ENCODE data around the gene QPRT. TPM values are rescaled to one million over a fixed set of nuclear protein-coding genes. Genes with fewer than 3 reads are reported as not detected.
A peak's percentile ranks its signal among the peaks of the same experiment; 100 is the strongest.
"Not testable (repeated sequence)": the region's sequence is repeated elsewhere in the genome, so short reads cannot be mapped to it uniquely, and the experiment has no call there.

QPRT gene
- total RNA-seq, 1 donor from 2014 or later: 20.7 TPM

GRCh38 chr16:29683543-29684090 is 4.6 kb downstream of the QPRT start:
- DNase-seq (ENCODE audit: low spot score): no peak
- Mint-ChIP-seq H3K27ac (ENCODE audit: unreplicated experiment) (no peak overlapping the region), H3K36me3 (ENCODE audit: low read depth) (no peaks in the 10 kb centered on the region)

GRCh38 chr16:29684679-29685078 is 5.7 kb downstream of the QPRT start:
- no peaks in the 10 kb centered on the region for H3K9me3 Mint-ChIP-seq (ENCODE audit: low read depth)
- H3K27me3 Mint-ChIP-seq (ENCODE audit: low read depth): no peaks in the 10 kb centered on the region
- H3K4me1 Mint-ChIP-seq (ENCODE audit: low read depth): peaks cover 10% of the 10 kb centered on the region
- no peak overlapping the region for H3K4me3 Mint-ChIP-seq (ENCODE audit: unreplicated experiment)
- H3K36me3 Mint-ChIP-seq (ENCODE audit: low read depth): no peaks in the 10 kb centered on the region
- DNase-seq (ENCODE audit: low spot score): no peak
- no peak overlapping the region for H3K27ac Mint-ChIP-seq (ENCODE audit: unreplicated experiment)
- TF ChIP-seq CTCF (IDR thresholded peaks at IDR 0.05): no peak

More at GRCh38 chr16:29683543-29684090, 4.6 kb downstream of the QPRT start:
- peaks cover 17% of the 10 kb centered on the region for H3K4me1 Mint-ChIP-seq (ENCODE audit: low read depth)
- no peak for TF ChIP-seq CTCF (IDR thresholded peaks at IDR 0.05)
- no peaks in the 10 kb centered on the region for H3K27me3 Mint-ChIP-seq (ENCODE audit: low read depth)
- H3K4me3 Mint-ChIP-seq (ENCODE audit: unreplicated experiment): no peak overlapping the region
- no peaks in the 10 kb centered on the region for H3K9me3 Mint-ChIP-seq (ENCODE audit: low read depth)

GRCh38 chr16:29686740-29687332 is 7.9 kb downstream of the QPRT start:
- Mint-ChIP-seq H3K4me3 (ENCODE audit: unreplicated experiment) (no peak overlapping the region), H3K4me1 (ENCODE audit: low read depth) (peaks cover 5% of the 10 kb centered on the region), H3K9me3 (ENCODE audit: low read depth) (no peaks in the 10 kb centered on the region), H3K27ac (ENCODE audit: unreplicated experiment) (no peak overlapping the region), H3K27me3 (ENCODE audit: low read depth) (no peaks in the 10 kb centered on the region), H3K36me3 (ENCODE audit: low read depth) (no peaks in the 10 kb centered on the region)
- no peak for DNase-seq (ENCODE audit: low spot score)
- no peak for TF ChIP-seq CTCF (IDR thresholded peaks at IDR 0.05)

- no peaks in the 10 kb centered on the region for H3K36me3 Mint-ChIP-seq (ENCODE audit: low read depth)
- H3K27ac Mint-ChIP-seq (ENCODE audit: unreplicated experiment): no peak overlapping the region
- H3K9me3 Mint-ChIP-seq (ENCODE audit: low read depth): no peaks in the 10 kb centered on the region
- no peaks in the 10 kb centered on the region for H3K27me3 Mint-ChIP-seq (ENCODE audit: low read depth)
- no peak for TF ChIP-seq CTCF (IDR thresholded peaks at IDR 0.05)
- H3K4me1 Mint-ChIP-seq (ENCODE audit: low read depth): peaks cover 5% of the 10 kb centered on the region
- DNase-seq (ENCODE audit: low spot score): no peak
- H3K4me3 Mint-ChIP-seq (ENCODE audit: unreplicated experiment): no peak overlapping the region
These were observed 8.8 kb downstream of the QPRT start for GRCh38 chr16:29687755-29688154.

GRCh38 chr16:29688172-29688571 is 9.2 kb downstream of the QPRT start:
- Mint-ChIP-seq H3K4me3 (ENCODE audit: unreplicated experiment) (no peak overlapping the region), H3K36me3 (ENCODE audit: low read depth) (no peaks in the 10 kb centered on the region), H3K27ac (ENCODE audit: unreplicated experiment) (no peak overlapping the region), H3K4me1 (ENCODE audit: low read depth) (peaks cover 5% of the 10 kb centered on the region), H3K9me3 (ENCODE audit: low read depth) (no peaks in the 10 kb centered on the region), H3K27me3 (ENCODE audit: low read depth) (no peaks in the 10 kb centered on the region)
- DNase-seq (ENCODE audit: low spot score): no peak
- TF ChIP-seq CTCF (IDR thresholded peaks at IDR 0.05): no peak

GRCh38 chr16:29689490-29690351 is 10.7 kb downstream of the QPRT start:
- DNase-seq (ENCODE audit: low spot score); H3K27me3 Mint-ChIP-seq (ENCODE audit: low read depth); H3K4me3 Mint-ChIP-seq (ENCODE audit: unreplicated experiment); H3K27ac Mint-ChIP-seq (ENCODE audit: unreplicated experiment); H3K4me1 Mint-ChIP-seq (ENCODE audit: low read depth); H3K36me3 Mint-ChIP-seq (ENCODE audit: low read depth); H3K9me3 Mint-ChIP-seq (ENCODE audit: low read depth): not testable (repeated sequence)

GRCh38 chr16:29692606-29693005 is 13.6 kb downstream of the QPRT start:
- H3K9me3 Mint-ChIP-seq (ENCODE audit: low read depth); H3K27me3 Mint-ChIP-seq (ENCODE audit: low read depth); H3K4me3 Mint-ChIP-seq (ENCODE audit: unreplicated experiment); H3K4me1 Mint-ChIP-seq (ENCODE audit: low read depth); H3K36me3 Mint-ChIP-seq (ENCODE audit: low read depth); H3K27ac Mint-ChIP-seq (ENCODE audit: unreplicated experiment): not testable (repeated sequence)
- DNase-seq (ENCODE audit: low spot score): peak; percentile 30
